H1 (cell line): ENCODE measurements around the gene ADIPOR2. TPM values are rescaled to one million over a fixed set of nuclear protein-coding genes. Genes with fewer than 3 reads are reported as not detected.
"Not testable (repeated sequence)": the region's sequence is repeated elsewhere in the genome, so short reads cannot be mapped to it uniquely, and the experiment has no call there.

ENCODE experiments used
- CTCF ChIA-PET: fragments of 300-600 bp; sonication (Branson Sonifier 250); formaldehyde crosslinking; loops from one replicate; lab custom pipeline; 2021; ENCODE audit not compliant: partially characterized antibody; lab: Charles Lee
- POLR2A ChIA-PET: fragments of 300-600 bp; sonication (Branson Sonifier 250); formaldehyde crosslinking; loops from one replicate; lab custom pipeline; 2021; ENCODE audit warnings: inconsistent platforms; ENCODE audit not compliant: partially characterized antibody; lab: Charles Lee
- DNase-seq, 2 experiments: peaks; one replicate each; pipeline versions ENCODE4 v3.0.0 to v3.0.0-alpha.2; 2010 to 2022; ENCODE audit warnings: low spot score in 2 of 2, low read depth in 1 of 2, mixed read lengths in 1 of 2
- FAIRE-seq: peaks from 2 replicates; lab custom pipeline; 2011; peaks lifted over from hg19 to GRCh38; lab: Jason Lieb, UNC
- H2AFZ ChIP-seq: 2 replicates; pipeline ENCODE4 v1.8.1; 2012; ENCODE audit warnings: low read length, inconsistent platforms
- H2AK5ac ChIP-seq: 2 replicates; pipeline ENCODE4 v1.6.1; 2013; ENCODE audit warnings: low read depth, low read length
- H2BK120ac ChIP-seq: replicated peaks from 2 replicates; pipeline ENCODE3; 2013; ENCODE audit warnings: low read depth, low read length, inconsistent platforms
- H2BK12ac ChIP-seq: 2 replicates; pipeline ENCODE4 v1.6.1; 2013; ENCODE audit warnings: low read depth, low read length
- H2BK15ac ChIP-seq: 2 replicates; pipeline ENCODE4 v1.6.1; 2013; ENCODE audit warnings: low read length
- H2BK20ac ChIP-seq: 2 replicates; pipeline ENCODE4 v1.6.1; 2013; ENCODE audit warnings: low read length
- H2BK5ac ChIP-seq: 2 replicates; pipeline ENCODE4 v1.6.1; 2013; ENCODE audit warnings: low read depth, low read length
- H3K14ac ChIP-seq: 2 replicates; pipeline ENCODE4 v1.6.1; 2013; ENCODE audit warnings: inconsistent platforms; ENCODE audit not compliant: insufficient read length
- H3K18ac ChIP-seq: 2 replicates; pipeline ENCODE4 v1.6.1; 2013; ENCODE audit warnings: low read length; ENCODE audit errors: extremely low read depth
- H3K23ac ChIP-seq: 2 replicates; pipeline ENCODE4 v1.6.1; 2013; ENCODE audit warnings: inconsistent platforms; ENCODE audit not compliant: insufficient read length
- H3K23me2 ChIP-seq: 2 replicates; pipeline ENCODE4 v1.6.1; 2013; ENCODE audit warnings: low read depth, low read length
- H3K27ac ChIP-seq: 2 replicates; pipeline ENCODE4 v1.6.1; 2011; ENCODE audit warnings: low read depth, low read length, inconsistent platforms
- H3K27me3 ChIP-seq, 4 experiments: replicated peaks in 1 of 4; 1 replicate in 1 of 4; 2 replicates in 3 of 4; pipeline versions ENCODE4 v1.6.1 to v1.8.1; 2011 to 2013; ENCODE audit warnings: low read length in 3 of 4, mild to moderate bottlenecking in 3 of 4, inconsistent platforms in 2 of 4, mixed read lengths in 2 of 4, moderate library complexity in 1 of 4; ENCODE audit not compliant: control insufficient read depth in 3 of 4, insufficient read depth in 3 of 4; ENCODE audit errors: extremely low read depth in 1 of 4
- H3K36me3 ChIP-seq, 4 experiments: 2 replicates each; pipeline versions ENCODE4 v1.6.1 to v1.8.1; 2011 to 2013; ENCODE audit warnings: mild to moderate bottlenecking in 4 of 4, low read length in 3 of 4, moderate library complexity in 2 of 4, control low read depth in 1 of 4, inconsistent platforms in 1 of 4; ENCODE audit not compliant: insufficient read depth in 4 of 4, control insufficient read depth in 2 of 4
- H3K4ac ChIP-seq: replicated peaks from 2 replicates; pipeline ENCODE3; 2013; ENCODE audit warnings: low read length, low read depth, mixed read lengths, inconsistent platforms; ENCODE audit not compliant: insufficient read length
- H3K4me1 ChIP-seq, 4 experiments: replicated peaks in 1 of 4; 1 replicate in 1 of 4; 2 replicates in 3 of 4; pipeline versions ENCODE4 v1.6.1 to v1.8.1; 2011 to 2013; ENCODE audit warnings: low read length in 3 of 4, inconsistent platforms in 2 of 4, mixed read lengths in 1 of 4; ENCODE audit not compliant: insufficient read depth in 4 of 4, control insufficient read depth in 3 of 4
- H3K4me2 ChIP-seq, 2 experiments: 2 replicates each; pipeline versions ENCODE4 v1.6.1 to v1.8.1; 2011 to 2013; ENCODE audit warnings: low read depth in 2 of 2, low read length in 2 of 2, control low read depth in 1 of 2, inconsistent platforms in 1 of 2, mild to moderate bottlenecking in 1 of 2; ENCODE audit not compliant: insufficient read depth in 1 of 2
- H3K4me3 ChIP-seq, 4 experiments: fragments of 200-600, 300-600 bp in 1 of 4; sonication (generic), shearing (Covaris generic), sonication (Bioruptor Twin) in 1 of 4; 2 replicates each; pipeline versions ENCODE4 v1.5.1 to v1.8.1; 2011 to 2016; ENCODE audit warnings: low read length in 4 of 4, low read depth in 3 of 4, control low read depth in 2 of 4, inconsistent platforms in 2 of 4, mild to moderate bottlenecking in 2 of 4, mixed read lengths in 1 of 4, moderate library complexity in 1 of 4; ENCODE audit not compliant: insufficient read depth in 2 of 4; ENCODE audit errors: extremely low read depth in 1 of 4
- H3K56ac ChIP-seq: replicated peaks from 2 replicates; pipeline ENCODE3; 2013; ENCODE audit warnings: low read depth, mild to moderate bottlenecking, mixed read lengths, low read length, inconsistent platforms; ENCODE audit not compliant: insufficient read length
- H3K79me1 ChIP-seq: 2 replicates; pipeline ENCODE4 v1.6.1; 2013; ENCODE audit warnings: low read depth, low read length, control low read depth
- H3K79me2 ChIP-seq, 2 experiments: 2 replicates each; pipeline versions ENCODE4 v1.6.1 to v1.8.1; 2012 to 2013; ENCODE audit warnings: low read length in 2 of 2, mild to moderate bottlenecking in 2 of 2, inconsistent platforms in 1 of 2; ENCODE audit not compliant: insufficient read depth in 2 of 2, control insufficient read depth in 1 of 2
- H3K9ac ChIP-seq, 4 experiments: replicated peaks in 1 of 4; 1 replicate in 1 of 4; 2 replicates in 3 of 4; pipeline versions ENCODE4 v1.6.1 to v1.8.1; 2011 to 2013; ENCODE audit warnings: low read depth in 3 of 4, low read length in 3 of 4, control low read depth in 2 of 4, mild to moderate bottlenecking in 2 of 4, moderate library complexity in 2 of 4, inconsistent platforms in 1 of 4; ENCODE audit errors: extremely low read depth in 1 of 4
- H3K9me3 ChIP-seq, 2 experiments: 2 replicates each; pipeline versions ENCODE4 v1.6.1 to v1.8.1; 2012 to 2013; ENCODE audit warnings: mild to moderate bottlenecking in 2 of 2, moderate library complexity in 2 of 2, control low read depth in 1 of 2, inconsistent platforms in 1 of 2, low read depth in 1 of 2, low read length in 1 of 2, mixed read lengths in 1 of 2; ENCODE audit not compliant: insufficient read depth in 2 of 2
- H4K20me1 ChIP-seq, 2 experiments: replicated peaks in 1 of 2; 2 replicates each; pipeline versions ENCODE3 to v1.8.1; 2011 to 2013; ENCODE audit warnings: inconsistent platforms in 2 of 2, low read length in 2 of 2, mild to moderate bottlenecking in 1 of 2; ENCODE audit not compliant: insufficient read depth in 2 of 2, control insufficient read depth in 1 of 2
- H4K5ac ChIP-seq: 2 replicates; pipeline ENCODE4 v1.6.1; 2013; ENCODE audit warnings: low read length, low read depth, mixed read lengths, inconsistent platforms; ENCODE audit not compliant: insufficient read length
- H4K8ac ChIP-seq: 2 replicates; pipeline ENCODE4 v1.8.0; 2013; ENCODE audit warnings: mild to moderate bottlenecking, moderate library complexity, low read length, inconsistent platforms; ENCODE audit not compliant: insufficient read depth; ENCODE audit errors: extremely low read depth
- H4K91ac ChIP-seq: replicated peaks from 2 replicates; pipeline ENCODE3; 2013; ENCODE audit warnings: low read length, mixed read lengths, inconsistent platforms; ENCODE audit not compliant: insufficient read length
- WGBS, 2 experiments: shearing (Covaris generic) in 1 of 2; methylation state at CpG; one replicate each; pipeline versions ENCODE4 v1.1.6 to v1.1.7; 2013 to 2015; ENCODE audit warnings: low lambda C conversion rate in 2 of 2, mixed read lengths in 2 of 2, inconsistent platforms in 1 of 2, low coverage in 1 of 2, missing lambda C conversion rate in 1 of 2; ENCODE audit not compliant: insufficient replicate concordance in 2 of 2, insufficient coverage in 1 of 2, insufficient read length in 1 of 2; ENCODE audit errors: extremely low coverage in 1 of 2, missing lambda C conversion rate in 1 of 2; 5-methylcytosine and 5-hydroxymethylcytosine counted together
- polyA plus RNA-seq, 7 experiments: library from polyadenylated mRNA; depleted of rRNA in 3 of 7; stranded (reverse) in 5 of 7; unstranded in 2 of 7; fragments of >200 nt in 5 of 7; fragments of 200-250 nt in 2 of 7; gene quantifications; 1 replicate in 5 of 7; 2 replicates in 1 of 7; 4 replicates in 1 of 7; pipeline versions ENCODE4 v1.2.1 to v1.2.3, GENCODE V29; 2011 to 2013; ENCODE audit warnings: missing spikeins in 2 of 7, mixed read lengths in 2 of 7
- total RNA-seq: library from RNA; stranded (reverse); fragmentation: NEBNext Ultra II Directional; extraction: Animal tissue kit (Norgen Biotek cat#: 25700); gene quantifications from 2 replicates; pipeline ENCODE4 v1.2.1, GENCODE V29; 2021

Gene ADIPOR2
- total and polyA plus RNA-seq, 2 of the 8 experiments (the other 6 are each of a cell fraction or from before 2014, with no cell fraction given) = 17.5 to 50.8 TPM

- 89% methylated on average over 14 of the region's 28 CpGs; no CpG with 5 or more reads in 1 of the 2 experiments for WGBS, 2 experiments
- not testable (repeated sequence) for H2AK5ac ChIP-seq
- peaks cover 9 to 34% (median 32%) of the 10 kb centered on the region in 4 experiments for H3K27me3 ChIP-seq
Measured at GRCh38 chr12:1817928-1818327, 127.1 kb downstream of the ADIPOR2 start.

More at GRCh38 chr12:1817928-1818327, 127.1 kb downstream of the ADIPOR2 start:
- H3K27ac ChIP-seq, H3K4me2 ChIP-seq, H3K14ac ChIP-seq, H2AFZ ChIP-seq, H3K79me2 ChIP-seq, H3K18ac ChIP-seq, H3K23me2 ChIP-seq, POLR2A ChIA-PET, H2BK15ac ChIP-seq, FAIRE-seq, H2BK20ac ChIP-seq, H3K4ac ChIP-seq, H3K36me3 ChIP-seq, H2BK5ac ChIP-seq, H3K9me3 ChIP-seq, H3K9ac ChIP-seq, H4K91ac ChIP-seq, DNase-seq, H3K56ac ChIP-seq, H4K5ac ChIP-seq, H2BK120ac ChIP-seq, H3K23ac ChIP-seq, H3K79me1 ChIP-seq, H2BK12ac ChIP-seq, H4K8ac ChIP-seq, H3K4me3 ChIP-seq, H4K20me1 ChIP-seq: not testable (repeated sequence)
- H3K4me1 ChIP-seq = peaks cover 0 to 21% (median 8%) of the 10 kb centered on the region in 4 experiments; a peak in 5 of 7 replicates
- CTCF ChIA-PET = interaction anchor here (1.0 kb wide), 1 partner anchor 61 kb away, joined by 3 read pairs; no protein-coding TSS in a partner anchor
